Measurements from ENCODE around the gene YBX2.

- TF ChIP-seq HDGF (IDR thresholded peaks at IDR 0.05; ENCODE audit: borderline replicate concordance) (no peak), PKNOX1 (IDR thresholded peaks at IDR 0.05) (no peak), ZNF384 (IDR thresholded peaks at IDR 0.05) (no peak), SP1 (IDR thresholded peaks at IDR 0.05) (no peak), ARNT (IDR thresholded peaks at IDR 0.05) (no peak), FOXM1 (IDR thresholded peaks at IDR 0.05; ENCODE audit: borderline replicate concordance) (no peak), SUZ12 (IDR thresholded peaks at IDR 0.05) (no peak), ELF4 (IDR thresholded peaks at IDR 0.05) (no peak), BHLHE40 (IDR thresholded peaks at IDR 0.05; ENCODE audit: borderline replicate concordance) (no peak), FOXK2 (IDR thresholded peaks at IDR 0.05) (no peak), NFRKB (IDR thresholded peaks at IDR 0.05) (no peak), FOXA1 (IDR thresholded peaks at IDR 0.05) (no peak), LEF1 (IDR thresholded peaks at IDR 0.05; ENCODE audit: borderline replicate concordance) (no peak)
These were observed 35.5 kb downstream of the YBX2 start for GRCh38 chr17:7258731-7259554.

All from HEK293T (cell line).